Activated B cell treated with CpG ODN at 0.5 μM for 24 hours (primary cell): ENCODE data around the gene FKRP. TPM values are rescaled to one million over a fixed set of nuclear protein-coding genes. Genes with fewer than 3 reads are reported as not detected.

Source experiments
- ATAC-seq: fragments of 200-7000 bp; cut with Tn5 transposase; one replicate; pipeline ENCODE4 v1.10.0; 2021; ENCODE audit warnings: low read depth, mild to moderate bottlenecking, moderate library complexity
- CTCF ChIA-PET: fragments of 350-600 bp; sonication (Branson Sonifier 250); formaldehyde crosslinking; loops from one replicate; lab custom pipeline; 2021; ENCODE audit warnings: antibody characterized with exemption; lab: Charles Lee
- POLR2A ChIA-PET: fragments of 350-600 bp; sonication (Branson Sonifier 250); formaldehyde crosslinking; loops from one replicate; lab custom pipeline; 2021; ENCODE audit warnings: antibody characterized with exemption; lab: Charles Lee
- DNase-seq: peaks from one replicate; pipeline ENCODE4 v3.0.0; 2022
- H3K27ac Mint-ChIP-seq: one replicate; pipeline ENCODE4 v1.8.0; 2020; ENCODE audit warnings: mixed read lengths
- H3K27me3 Mint-ChIP-seq: one replicate; pipeline ENCODE4 v1.8.0; 2021; ENCODE audit warnings: mixed read lengths
- H3K36me3 Mint-ChIP-seq: one replicate; pipeline ENCODE4 v1.8.0; 2021; ENCODE audit warnings: low read depth, mixed read lengths
- H3K4me1 Mint-ChIP-seq: one replicate; pipeline ENCODE4 v1.8.0; 2021; ENCODE audit warnings: mixed read lengths
- H3K4me3 Mint-ChIP-seq: one replicate; pipeline ENCODE4 v1.8.0; 2020; ENCODE audit warnings: mild to moderate bottlenecking, mixed read lengths
- H3K9me3 Mint-ChIP-seq: one replicate; pipeline ENCODE4 v1.8.0; 2020; ENCODE audit warnings: mixed read lengths
- intact Hi-C: fragments of 100-400 bp; cut with micrococcal nuclease; formaldehyde crosslinking; loops from one replicate; pipeline ENCODE4 v1.15.1; 2024
- total RNA-seq: library from RNA; stranded (reverse); gene quantifications from 2 replicates; pipeline ENCODE4 v1.2.3, GENCODE V29; 2022
- TF ChIP-seq, protein P1 (sequence below): fragments of 200-600 bp; IDR thresholded peaks from one replicate; pipeline ENCODE4 v1.8.0; 2022; ENCODE audit warnings: antibody characterized with exemption, mild to moderate bottlenecking

The FKRP gene
- total RNA-seq, 1 donor from 2014 or later, result 35.8 TPM

DNA sequence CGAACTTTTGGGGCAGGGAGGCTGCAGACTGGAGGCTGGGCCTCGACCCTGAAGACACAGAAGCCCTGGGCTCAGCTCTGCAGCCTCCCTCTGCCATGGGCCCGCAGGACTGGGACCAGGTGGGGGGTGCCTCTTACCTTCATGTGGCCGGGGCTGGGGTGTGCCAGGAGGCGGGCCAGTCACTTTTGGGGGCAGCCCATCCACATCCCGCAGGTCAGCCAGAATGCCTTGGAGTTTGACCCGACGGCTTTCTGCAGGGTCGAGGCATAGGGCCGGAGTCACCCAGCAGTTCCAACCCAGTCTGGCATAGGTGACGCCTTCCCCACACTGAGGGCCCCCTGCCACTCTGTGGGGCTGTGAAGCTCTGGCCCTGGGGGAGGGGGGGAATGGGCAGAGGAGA lies 18.1 kb upstream of the FKRP start:
- TF ChIP-seq, protein P1, sequence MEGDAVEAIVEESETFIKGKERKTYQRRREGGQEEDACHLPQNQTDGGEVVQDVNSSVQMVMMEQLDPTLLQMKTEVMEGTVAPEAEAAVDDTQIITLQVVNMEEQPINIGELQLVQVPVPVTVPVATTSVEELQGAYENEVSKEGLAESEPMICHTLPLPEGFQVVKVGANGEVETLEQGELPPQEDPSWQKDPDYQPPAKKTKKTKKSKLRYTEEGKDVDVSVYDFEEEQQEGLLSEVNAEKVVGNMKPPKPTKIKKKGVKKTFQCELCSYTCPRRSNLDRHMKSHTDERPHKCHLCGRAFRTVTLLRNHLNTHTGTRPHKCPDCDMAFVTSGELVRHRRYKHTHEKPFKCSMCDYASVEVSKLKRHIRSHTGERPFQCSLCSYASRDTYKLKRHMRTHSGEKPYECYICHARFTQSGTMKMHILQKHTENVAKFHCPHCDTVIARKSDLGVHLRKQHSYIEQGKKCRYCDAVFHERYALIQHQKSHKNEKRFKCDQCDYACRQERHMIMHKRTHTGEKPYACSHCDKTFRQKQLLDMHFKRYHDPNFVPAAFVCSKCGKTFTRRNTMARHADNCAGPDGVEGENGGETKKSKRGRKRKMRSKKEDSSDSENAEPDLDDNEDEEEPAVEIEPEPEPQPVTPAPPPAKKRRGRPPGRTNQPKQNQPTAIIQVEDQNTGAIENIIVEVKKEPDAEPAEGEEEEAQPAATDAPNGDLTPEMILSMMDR, result no peak
- H3K36me3 Mint-ChIP-seq, result peaks cover 82% of the 10 kb centered on the region
- ATAC-seq (no peak), DNase-seq (no peak)
- intact Hi-C loops, result loop anchor here (1.0 kb wide), 5 partner anchors 8 to 198 kb away; no protein-coding TSS in a partner anchor
- POLR2A ChIA-PET, result interaction anchor here (0.9 to 3.8 kb wide), 4 partner anchors 9 to 22 kb away, joined by 4 to 27 read pairs (median 8); no protein-coding TSS in a partner anchor
- CTCF ChIA-PET, result interaction anchor here (0.8 to 9.3 kb wide), 16 partner anchors 8 to 206 kb away, joined by 3 to 168 read pairs (median 6); partner anchors contain the start of genes DACT3 and PRKD2
- peaks cover 40% of the 10 kb centered on the region for H3K4me1 Mint-ChIP-seq
- H3K27me3 Mint-ChIP-seq, result no peaks in the 10 kb centered on the region
- no peaks in the 10 kb centered on the region for H3K9me3 Mint-ChIP-seq
- no peak overlapping the region for H3K27ac Mint-ChIP-seq
- no peak overlapping the region for H3K4me3 Mint-ChIP-seq

DNA sequence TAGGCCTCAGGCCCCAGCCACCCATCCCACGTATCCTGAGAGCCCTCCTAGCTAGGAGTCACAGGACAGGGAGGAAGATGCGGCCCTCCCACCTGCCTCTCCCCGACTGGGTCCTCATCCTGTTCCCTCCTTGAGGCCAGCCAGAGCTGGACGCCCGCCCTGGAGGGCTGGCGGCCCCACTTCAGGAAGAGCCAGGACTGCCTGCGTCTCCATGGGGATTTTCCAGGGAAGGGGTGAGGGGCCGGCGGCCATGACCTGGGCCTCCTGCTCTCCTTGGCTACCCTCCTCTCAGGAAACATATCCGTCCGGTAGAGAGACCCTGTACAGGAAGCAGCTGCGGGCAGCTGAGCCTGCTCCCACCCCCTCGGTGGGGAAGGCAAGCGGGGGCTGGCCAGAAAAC lies 17.6 kb upstream of the FKRP start:
- ChIA-PET POLR2A (interaction anchor here (0.6 to 3.8 kb wide), 7 partner anchors 9 to 67 kb away, joined by 4 to 27 read pairs (median 6); partner anchors contain the start of gene DACT3), CTCF (interaction anchor here (0.7 to 9.3 kb wide), 23 partner anchors 8 to 206 kb away, joined by 3 to 168 read pairs (median 5); partner anchors contain the start of genes DACT3 and PRKD2)
- Mint-ChIP-seq H3K4me1 (peaks cover 36% of the 10 kb centered on the region), H3K9me3 (no peaks in the 10 kb centered on the region), H3K27ac (no peak overlapping the region), H3K27me3 (no peaks in the 10 kb centered on the region), H3K4me3 (no peak overlapping the region), H3K36me3 (peaks cover 87% of the 10 kb centered on the region)
- TF ChIP-seq, protein P1, result no peak
- ATAC-seq, result no peak
- DNase-seq, result no peak
- intact Hi-C loops, result loop anchor here (1.0 kb wide), 5 partner anchors 9 to 199 kb away; no protein-coding TSS in a partner anchor

DNA sequence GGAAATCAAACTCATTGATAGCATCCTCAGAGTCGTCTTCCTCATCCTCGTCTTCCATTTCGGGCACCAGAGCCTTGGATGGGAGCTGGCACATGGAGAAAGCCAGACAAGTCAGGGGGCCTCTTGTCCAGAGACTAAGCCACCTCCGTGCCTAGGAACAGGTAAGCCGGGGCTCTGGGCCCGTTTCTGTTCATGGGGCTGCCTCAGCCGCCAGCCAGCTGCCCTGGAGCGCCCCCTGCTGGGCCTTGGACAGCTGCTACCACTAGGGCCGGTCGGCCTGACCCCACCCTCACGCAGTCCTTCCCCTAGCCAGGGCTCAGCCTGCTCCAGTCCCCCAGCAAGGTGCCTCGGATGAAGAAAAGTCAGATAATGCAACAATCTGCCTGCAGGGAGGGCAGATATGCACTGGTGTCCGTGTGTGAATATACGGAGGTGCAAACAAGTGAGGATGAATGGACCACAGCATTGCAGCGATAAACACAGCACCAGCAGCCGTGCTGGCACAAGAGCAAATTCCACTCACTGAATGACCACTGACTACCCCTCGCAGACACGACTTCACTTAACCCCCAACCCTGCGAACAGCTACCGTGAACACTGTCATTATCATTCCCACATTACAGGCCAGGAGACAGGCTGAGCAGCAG lies 17.0 kb upstream of the FKRP start:
- Mint-ChIP-seq H3K27ac (no peak overlapping the region), H3K27me3 (no peaks in the 10 kb centered on the region), H3K36me3 (peaks cover 90% of the 10 kb centered on the region), H3K4me1 (peaks cover 30% of the 10 kb centered on the region), H3K9me3 (no peaks in the 10 kb centered on the region), H3K4me3 (no peak overlapping the region)
- CTCF ChIA-PET, result interaction anchor here (0.7 to 9.3 kb wide), 24 partner anchors 8 to 207 kb away, joined by 3 to 168 read pairs (median 5); partner anchors contain the start of genes DACT3 and PRKD2
- intact Hi-C loops, result loop anchor here (1.0 kb wide), 5 partner anchors 10 to 200 kb away; no protein-coding TSS in a partner anchor
- TF ChIP-seq, protein P1, result no peak
- DNase-seq (peak; percentile 82), ATAC-seq (peak; percentile 97)
- POLR2A ChIA-PET, result interaction anchor here (0.6 to 3.8 kb wide), 8 partner anchors 10 to 67 kb away, joined by 3 to 27 read pairs (median 6); partner anchors contain the start of gene DACT3

DNA sequence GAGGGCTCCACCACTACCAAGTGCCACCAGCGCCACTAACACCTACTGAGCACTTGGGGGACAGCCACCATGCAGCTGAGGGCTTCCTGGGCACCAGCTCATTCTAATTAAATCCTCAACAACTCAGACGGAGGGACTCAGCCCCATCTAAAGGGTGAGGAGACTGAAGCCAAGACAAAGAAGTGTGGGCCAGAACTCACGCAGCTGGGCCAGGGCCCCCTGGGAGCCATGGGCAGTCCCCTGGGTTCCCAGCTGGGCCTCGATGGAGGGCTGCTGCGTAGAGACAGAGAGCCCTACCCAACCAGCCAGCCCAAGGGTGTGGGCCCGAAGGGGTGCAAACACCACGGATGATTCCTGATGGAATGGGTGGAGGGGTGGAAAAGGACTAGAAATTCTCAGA lies 16.2 kb upstream of the FKRP start:
- Mint-ChIP-seq H3K27ac (no peak overlapping the region), H3K4me1 (peaks cover 30% of the 10 kb centered on the region), H3K36me3 (peaks cover 90% of the 10 kb centered on the region), H3K27me3 (no peaks in the 10 kb centered on the region), H3K9me3 (no peaks in the 10 kb centered on the region), H3K4me3 (no peak overlapping the region)
- POLR2A ChIA-PET, result interaction anchor here (0.5 to 3.8 kb wide), 4 partner anchors 15 to 112 kb away, joined by 3 to 27 read pairs (median 11); no protein-coding TSS in a partner anchor
- CTCF ChIA-PET, result interaction anchor here (1.2 to 9.3 kb wide), 11 partner anchors 14 to 127 kb away, joined by 3 to 168 read pairs (median 6); partner anchors contain the start of genes DACT3 and PRKD2
- TF ChIP-seq, protein P1, result no peak
- intact Hi-C loops, result no loop called here
- DNase-seq, result no peak
- ATAC-seq, result no peak
